ENCODE data around the gene JMJD6.
A peak's percentile ranks its signal among the peaks of the same experiment; 100 is the strongest.
"Not testable (repeated sequence)": the region's sequence is repeated elsewhere in the genome, so short reads cannot be mapped to it uniquely, and the experiment has no call there.

JMJD6 gene

DNA sequence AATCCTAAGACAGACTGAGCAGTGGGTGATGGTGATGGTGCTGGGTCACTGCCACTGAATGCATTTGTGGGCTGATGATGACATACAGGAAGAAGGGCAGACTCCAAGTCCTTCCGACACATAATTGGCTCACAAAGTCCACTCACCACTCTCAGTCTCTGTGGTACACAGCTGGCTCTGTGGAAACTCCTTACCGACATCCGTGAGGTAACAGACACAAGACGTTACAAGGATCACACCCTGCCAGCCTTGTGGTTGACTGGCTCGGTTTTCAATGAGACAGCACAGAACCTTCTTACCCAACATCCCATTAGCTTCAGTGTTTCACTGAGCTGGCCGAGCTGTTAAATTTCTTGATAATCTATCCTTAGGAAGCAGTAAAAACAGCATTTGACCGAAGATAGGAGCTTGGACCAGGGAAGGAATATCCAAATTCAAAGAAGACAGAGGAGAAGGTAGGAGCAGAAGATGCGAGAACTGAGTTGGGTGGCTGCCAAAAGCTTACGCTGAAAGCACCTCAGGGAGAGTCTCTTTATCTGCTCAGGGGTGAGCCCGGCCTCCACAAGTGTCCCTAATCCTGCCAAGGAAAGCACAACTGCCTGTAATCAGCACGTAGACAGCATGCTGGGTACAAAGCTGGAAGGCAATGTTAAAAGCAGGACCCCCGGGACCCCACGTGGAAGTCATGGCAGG, 10.1 kb downstream of the JMJD6 start:
- DNase-seq (ENCODE audit: low read depth): peak; percentile 38

DNA sequence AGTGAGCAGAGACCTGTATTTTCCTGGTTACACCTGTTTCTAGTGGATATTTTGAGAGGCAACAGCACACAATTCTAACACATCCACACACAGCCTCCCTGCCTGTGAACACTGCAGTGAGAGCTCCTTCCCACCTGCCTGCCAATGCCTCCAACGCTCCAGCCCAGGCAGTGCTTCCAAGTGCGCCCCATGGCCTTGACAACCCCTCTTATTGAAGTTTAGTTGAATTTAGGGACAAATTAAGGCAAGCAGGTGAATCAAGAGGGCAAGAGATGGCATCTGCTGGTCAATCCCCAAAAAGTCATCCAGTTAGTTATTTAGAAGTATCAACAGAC, 10.9 kb downstream of the JMJD6 start:
- DNase-seq (ENCODE audit: low read depth): no peak

DNA sequence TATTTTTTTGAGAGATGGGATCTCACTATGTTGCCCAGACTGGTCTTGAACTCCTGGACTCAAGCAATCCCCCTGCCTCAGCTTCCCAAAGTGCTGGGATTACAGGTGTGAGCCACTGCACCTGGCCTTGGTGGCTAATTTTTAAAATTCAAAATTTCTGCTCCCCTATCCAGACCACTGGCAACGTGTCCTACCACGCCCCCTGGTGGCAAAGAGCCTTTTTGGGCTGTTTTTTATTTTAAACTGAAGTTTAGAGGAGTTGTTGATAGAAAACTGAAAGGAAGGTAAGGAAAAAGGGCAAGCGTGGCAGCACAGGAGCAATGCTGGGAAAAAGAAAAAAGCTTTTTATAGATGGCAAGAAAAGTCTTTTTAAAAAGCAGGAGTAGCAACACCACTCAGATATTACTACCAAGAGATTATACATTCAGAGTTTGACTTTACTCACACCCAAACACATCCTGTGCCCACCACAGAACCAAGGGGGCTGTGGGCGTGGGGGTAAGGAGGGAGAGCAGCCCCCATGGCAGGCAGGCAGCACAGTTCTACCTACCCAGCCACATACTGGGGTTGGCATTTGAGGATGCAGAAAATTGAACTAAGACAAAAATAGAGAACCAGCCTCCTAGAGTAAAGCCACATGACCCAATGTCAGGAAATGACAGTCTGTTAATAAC, 11.4 kb downstream of the JMJD6 start:
- DNase-seq (ENCODE audit: low read depth): peak; percentile 60

DNA sequence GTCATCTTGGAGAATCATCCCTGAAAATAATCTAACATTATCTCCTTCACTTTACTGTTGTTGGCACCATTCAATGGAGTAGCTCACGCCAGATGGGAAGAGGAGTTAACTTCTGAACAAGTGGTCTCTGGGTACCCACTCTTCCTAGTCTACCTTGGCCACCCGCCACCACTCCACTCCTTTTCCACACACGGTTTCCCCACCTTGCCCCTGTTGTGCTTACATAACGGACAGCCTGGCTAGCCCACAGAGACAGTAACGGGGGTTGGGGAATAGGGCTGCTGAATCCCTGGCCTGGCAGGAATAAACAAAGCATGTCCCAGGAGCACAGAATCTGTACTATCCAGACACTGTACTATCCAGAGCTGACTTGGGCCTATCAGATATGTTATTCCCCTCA, 12.1 kb downstream of the JMJD6 start:
- no peak for DNase-seq (ENCODE audit: low read depth)

DNA sequence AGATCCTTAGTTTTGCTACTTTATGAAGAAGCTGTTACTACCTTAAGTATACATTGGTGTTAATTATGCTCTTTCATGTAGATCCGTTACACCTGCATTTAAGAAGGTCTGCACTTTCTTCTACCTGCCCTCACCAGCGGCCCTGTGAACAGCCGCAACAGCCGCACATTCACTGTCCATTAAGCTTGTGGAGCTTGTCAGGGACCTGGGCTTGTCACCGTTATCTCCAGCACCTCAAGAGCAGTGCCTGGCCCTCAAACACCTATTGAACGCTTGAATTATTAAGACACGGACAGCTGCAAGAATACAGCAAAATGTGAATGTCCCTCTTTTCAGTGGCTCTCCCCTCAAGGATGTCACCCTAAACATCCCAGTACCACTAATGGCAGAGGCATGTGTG, 12.6 kb downstream of the JMJD6 start:
- no peak for DNase-seq (ENCODE audit: low read depth)

DNA sequence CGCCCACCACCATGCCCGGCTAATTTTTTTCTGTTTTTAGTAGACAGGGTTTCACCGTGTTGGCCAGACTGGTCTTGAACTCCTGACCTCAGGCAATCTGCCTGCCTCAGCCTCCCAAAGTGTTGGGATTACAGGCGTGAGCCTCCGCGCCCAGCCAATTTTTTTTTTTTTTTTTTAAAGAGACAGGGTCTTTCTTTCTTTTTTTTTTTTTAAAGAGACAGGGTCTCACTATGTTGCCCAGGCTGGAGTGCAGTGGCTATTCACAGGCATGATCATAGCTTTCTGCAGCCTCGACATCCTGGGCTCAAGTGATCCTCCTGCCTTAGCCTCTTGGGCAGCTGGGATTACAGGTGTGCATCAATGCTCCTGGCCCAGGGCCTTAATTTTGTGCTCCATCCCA, 14.1 kb downstream of the JMJD6 start:
- DNase-seq (ENCODE audit: low read depth): not testable (repeated sequence)

DNA sequence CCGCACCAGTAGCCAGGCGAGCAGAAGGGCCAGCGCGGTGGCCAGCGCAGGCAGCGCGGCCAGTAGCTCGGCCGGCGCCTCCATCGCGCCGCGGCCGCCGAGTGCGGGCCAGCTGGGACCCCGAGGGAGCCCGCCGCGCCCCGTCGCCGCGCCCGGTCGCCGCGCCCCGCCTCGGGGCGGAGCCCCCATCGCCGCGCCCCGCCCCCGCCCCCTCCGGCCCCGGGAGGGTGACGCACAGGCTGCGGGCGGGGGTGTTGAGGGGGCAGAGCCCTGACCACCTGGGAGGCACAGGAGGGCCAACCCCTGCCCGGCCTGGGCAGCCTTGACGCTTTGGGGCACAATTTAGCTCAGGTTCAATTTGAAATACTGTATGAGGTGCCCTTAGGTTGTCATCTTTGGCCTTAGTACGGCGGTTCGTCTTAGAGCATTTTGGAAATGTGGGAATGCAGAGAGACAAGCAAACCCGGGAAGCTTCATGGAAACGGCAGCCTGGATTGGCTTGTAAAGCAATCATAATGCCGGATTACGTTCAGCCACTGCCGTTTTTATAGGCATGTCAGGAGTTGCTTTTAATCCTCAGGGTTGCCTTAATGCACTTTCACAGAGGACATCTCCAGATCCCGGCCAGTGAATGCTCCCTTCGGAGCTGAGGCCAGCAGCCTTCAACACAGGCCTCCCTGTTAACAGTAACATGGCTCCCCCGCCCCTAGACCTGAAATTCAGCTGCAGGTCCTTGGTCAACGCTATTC, 15.4 kb downstream of the JMJD6 start, which contains the start of gene MXRA7:
TSS of gene MXRA7 (minus strand) at position 103 of the 749 bp plus-strand sequence. CDS start at position 84, 19 bp downstream.
- peak; percentile 54 for DNase-seq (ENCODE audit: low read depth)

DNA sequence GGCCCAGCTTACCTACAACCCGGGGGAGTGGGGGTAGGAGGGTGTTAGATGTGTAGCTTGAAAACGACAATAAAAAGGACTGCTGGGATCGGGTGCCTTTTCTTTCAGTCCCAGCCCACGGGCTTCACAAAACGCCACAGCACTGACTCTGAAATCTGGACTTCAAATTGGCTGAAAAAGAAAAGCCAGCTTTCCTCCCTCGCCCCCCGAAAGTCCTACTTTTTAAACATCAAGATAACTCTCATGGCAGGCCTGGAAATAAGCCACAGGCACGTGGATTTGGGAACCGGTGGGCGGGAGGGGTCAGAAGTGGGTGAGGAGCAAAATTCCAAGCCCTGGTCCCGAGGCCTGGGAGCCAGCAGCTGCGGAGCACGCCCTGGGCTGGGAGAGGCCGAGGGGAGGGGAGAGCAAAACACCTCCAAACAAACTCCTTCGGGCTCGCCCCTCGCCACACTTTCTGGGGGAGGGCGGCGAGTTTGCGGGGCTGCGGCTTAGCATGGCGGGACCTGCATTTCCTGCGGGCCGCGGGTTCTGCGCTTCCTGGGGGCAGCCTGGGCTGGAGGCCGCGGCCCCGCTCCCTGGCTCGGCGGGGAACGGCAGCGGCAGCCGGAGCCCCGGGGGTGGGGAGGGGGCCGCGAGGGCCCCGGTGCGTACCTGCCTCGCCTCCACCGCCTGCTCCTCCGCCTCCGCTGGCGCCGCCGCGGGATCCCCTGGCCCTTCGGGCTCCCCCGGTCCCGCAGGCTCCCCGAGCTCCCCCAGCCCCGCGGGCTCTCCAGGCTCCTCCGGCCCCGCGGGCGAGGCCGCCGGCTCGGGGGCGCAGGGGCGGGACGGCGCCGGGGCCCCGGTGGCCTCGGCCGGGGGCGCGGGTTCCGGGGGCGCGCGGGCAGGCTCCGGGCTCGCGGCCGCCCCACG, 16.2 kb downstream of the JMJD6 start:
- DNase-seq (ENCODE audit: low read depth): not testable (repeated sequence)

DNA sequence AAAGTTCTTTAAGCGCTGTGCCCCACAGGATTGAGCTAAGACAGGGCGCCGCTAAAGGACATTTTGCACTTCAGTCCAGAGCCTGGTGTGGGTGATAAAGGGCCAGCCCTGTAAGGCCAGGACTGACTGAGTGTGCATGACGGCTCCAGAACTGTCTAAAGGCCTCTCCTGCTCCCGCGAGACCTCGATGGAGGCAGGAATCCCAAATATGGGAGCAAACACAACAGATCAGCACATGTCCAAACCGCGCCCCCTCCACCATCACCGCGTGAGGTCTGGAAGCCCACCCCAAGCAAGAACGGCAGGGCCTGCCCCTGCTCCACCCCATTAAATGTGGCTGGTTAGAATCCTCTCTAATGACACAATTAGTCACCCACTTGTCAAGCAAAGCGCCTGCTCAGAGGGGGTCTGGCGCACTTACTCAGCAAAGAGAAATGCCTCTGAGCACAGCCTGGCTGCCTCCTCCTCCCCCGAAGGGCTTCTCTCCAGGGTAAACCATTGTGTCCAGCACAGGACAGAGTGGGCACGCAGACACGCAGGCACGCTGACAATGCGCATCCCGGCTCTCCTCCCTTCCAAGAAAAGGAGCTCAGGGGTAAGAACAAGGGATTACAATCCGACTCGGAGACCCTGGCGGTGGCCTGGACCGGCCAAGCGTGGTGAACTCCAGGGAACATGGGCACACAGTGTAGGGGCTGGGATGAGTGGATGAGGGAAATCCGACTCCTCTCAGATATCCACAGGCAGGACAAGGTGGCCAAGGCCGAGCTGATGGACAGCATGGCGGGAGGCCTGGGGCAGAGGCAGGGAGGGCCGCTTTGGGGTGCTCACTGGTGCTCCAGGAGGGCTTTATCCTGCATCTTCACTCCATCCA, 17.1 kb downstream of the JMJD6 start:
- no peak for DNase-seq (ENCODE audit: low read depth)

DNA sequence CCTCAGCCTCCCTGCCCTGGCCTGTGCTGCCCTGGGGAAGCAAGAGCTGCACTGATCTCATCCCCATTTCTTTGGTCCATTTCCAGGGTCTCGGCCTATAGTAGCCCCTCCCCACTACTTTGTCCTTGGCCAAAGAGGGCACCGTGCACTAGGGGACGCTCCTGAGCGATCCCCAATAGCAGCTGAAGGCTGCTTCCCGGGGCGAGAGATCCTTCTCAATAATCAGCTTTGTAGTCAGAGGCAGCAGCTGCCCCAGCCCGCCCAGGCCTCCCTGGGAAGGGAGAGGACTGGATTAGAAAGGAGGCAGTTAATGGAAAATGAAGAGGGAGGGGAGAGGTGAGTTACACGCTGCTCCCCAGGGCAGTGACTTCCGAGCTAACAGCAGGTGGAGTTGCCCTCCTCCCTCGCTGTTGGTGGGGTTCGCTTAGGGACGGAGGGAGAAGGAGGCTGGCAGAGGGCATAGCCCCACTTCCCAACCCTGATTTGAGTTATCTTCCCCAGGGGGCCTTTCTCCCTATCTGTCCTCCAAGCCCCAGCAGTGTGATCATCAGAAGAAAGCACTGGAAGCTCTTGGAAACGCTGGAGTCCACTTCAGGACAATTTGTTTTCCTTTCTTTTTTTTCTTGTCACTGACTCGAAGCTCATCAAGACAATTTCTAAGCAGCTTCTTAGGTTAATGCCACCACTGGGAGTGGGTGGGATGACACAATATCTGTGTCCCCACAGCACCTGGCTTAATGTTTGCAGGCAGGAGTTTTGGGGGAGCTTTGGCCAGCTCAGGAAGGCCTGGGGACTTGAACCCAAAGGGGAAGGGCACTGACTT, 18.2 kb downstream of the JMJD6 start:
- no peak for DNase-seq (ENCODE audit: low read depth)

DNA sequence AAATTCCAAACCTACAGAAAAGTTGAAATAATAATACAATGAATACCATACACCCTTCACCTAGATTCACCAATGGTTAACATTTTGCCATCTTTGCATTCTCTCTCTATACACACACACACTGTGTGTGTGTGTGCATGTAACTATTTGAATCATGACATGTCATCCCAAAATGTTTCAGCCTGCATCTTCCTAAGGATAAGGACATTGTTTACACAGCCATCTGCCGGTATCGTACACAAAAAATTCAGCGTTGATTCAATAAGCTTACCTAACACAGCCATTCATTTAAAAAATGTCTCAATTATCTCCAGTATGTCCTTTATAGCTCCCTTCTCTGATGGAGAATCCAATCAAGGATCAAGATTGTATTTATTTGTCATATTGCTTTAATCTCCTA, 19.6 kb downstream of the JMJD6 start:
- no peak for DNase-seq (ENCODE audit: low read depth)

DNA sequence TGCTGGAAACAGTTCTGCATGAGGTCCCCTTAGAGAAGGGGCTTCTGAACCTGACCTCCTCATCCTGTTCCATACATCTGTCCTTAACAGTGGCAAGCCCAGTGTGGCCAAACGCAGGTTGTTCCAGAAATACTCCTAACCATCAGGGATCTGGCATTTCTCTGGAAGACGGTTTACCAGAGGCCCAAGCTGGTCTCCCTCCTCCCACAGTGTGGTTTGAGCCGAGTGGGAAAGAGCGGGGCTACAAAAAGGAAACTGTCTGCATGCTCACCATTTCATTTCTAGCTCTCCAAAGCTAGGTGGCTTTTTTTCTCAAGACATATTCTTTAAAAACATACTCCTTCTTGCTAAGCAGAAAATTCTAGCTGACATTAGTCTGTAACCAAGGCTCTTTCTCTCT, 21.6 kb downstream of the JMJD6 start:
- DNase-seq (ENCODE audit: low read depth): no peak

DNA sequence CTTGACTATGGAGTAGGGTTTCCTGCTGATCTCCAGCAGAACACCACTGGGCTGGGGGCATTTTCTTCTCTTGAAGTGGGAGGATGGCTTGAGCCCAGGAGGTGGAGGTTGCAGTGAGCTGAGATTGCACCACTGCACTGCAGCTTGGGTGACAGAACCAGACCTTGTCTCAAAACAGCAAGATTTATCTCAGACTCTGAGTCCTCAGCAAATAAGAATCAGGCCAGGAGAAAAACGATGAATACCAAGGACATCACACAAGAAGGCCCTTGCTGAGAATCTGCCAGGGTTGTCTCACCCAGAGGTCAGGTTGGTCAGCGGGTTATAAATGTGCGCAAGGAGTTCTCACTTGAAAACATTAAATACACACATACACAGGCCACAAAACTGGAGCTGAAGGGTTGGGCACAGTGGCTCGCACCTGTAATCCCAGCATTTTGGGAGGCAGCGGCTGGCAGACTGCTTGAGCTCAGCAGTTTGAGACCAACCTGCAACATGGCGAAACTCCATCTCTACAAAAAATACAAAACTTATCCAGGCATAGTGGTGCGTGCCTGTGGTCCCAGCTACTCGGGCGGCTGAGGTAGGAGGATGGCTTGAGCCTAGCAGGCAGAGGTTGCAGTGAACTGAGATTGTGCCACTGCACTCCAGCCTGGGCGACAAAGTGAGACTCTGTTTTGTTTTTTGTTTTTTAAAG, 23.3 kb downstream of the JMJD6 start:
- no peak for DNase-seq (ENCODE audit: low read depth)

DNA sequence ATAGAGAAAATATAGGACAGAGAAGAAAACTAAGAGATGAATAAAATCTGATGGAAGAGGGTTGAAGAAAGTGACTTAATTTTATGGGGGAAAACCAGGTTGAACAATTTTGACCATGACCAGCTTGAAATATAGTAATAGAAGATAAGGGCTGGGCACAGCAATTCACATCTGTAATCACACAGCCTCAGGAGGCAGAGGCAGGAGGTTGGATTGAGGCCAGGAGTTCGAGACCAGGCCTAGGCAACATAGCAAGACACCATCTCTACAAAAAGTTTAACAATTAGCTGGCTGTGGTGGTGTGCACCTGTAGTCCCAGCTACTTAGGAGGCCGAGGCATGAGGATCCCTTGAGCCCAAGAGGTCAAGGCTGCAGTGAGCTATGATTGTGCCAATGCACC, 24.3 kb downstream of the JMJD6 start:
- no peak for DNase-seq (ENCODE audit: low read depth)

DNA sequence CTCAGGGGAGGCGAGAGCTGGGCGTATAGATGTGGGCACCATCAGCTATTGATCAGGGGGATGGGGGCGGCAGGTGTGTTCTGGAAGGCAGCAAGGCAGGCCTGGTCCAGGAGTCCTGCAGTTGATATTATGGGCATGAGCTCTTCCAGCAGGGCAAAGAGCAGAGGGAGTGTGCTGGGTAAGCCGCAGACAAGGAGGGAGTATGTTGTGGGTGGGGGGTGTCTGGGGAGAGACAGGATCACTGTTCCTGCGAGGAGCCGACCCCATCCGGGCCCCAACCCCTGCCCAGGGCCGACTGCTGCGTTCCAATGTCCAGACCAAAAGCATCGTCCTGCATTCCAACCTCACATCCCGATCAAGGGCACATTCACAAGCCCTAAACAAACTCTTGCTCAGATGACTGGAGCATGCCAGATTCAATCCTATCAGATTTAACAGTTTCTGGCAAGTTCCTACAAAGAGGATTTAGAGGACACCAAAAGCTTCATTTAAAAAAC, 24.9 kb downstream of the JMJD6 start:
- no peak for DNase-seq (ENCODE audit: low read depth)

DNA sequence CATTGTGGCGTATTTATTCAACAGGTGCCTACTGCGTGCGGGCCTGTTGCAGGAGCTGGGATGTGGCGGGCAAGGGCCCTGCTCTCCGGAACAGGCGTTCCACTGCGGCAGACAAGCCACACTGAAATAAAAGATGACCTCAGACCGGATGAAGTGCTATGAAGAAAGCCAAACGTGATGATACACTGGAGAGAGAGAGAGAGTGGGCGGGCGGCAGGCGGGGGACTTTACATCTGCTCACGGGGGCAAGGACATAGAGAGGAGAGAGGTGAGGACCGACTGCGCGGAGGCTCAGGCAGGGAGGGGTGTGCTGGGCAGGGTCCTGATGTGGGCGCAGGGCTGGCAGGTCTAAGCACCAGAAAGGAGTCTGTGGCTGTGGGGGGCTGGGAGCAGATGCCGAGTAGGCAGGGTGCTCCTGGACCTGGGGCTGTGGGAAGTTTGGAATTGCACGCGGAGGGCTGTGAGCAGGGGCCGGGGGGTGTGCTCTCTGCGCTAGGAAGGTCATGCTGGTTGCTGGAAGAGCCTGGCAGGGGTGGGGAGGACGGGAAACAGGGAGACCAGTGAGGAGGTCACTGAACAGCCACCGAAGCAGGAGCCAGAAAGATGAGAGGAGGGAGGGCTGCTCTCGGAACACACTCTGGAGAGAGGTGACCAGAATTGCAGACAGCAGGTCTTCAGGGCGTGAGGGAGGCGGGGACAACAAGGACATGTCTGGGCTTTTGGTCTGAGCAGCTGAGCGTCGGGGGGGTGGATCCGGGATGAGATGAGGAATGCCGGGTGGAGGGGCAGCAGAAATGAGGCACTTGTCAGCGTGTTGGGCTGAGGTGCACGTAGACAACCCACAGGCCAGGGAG, 25.6 kb downstream of the JMJD6 start:
- no peak for DNase-seq (ENCODE audit: low read depth)

DNA sequence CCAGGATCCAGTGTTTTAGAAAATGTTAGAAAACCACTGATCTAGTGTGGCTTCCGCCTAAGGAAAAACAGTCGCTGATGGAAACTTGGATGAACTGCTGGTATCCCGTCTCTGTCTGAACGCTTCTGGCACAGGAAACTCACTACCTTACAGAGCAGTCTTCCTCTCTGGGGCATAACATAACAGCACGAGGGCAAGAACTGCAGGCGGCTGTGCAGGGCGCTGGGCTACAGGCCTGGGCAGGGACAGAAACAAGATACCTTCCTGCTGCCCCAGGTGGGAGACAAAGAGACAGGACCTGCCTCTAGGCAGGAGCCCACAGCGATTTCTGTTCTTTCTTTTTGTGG, 26.2 kb downstream of the JMJD6 start:
- DNase-seq (ENCODE audit: low read depth): no peak

DNA sequence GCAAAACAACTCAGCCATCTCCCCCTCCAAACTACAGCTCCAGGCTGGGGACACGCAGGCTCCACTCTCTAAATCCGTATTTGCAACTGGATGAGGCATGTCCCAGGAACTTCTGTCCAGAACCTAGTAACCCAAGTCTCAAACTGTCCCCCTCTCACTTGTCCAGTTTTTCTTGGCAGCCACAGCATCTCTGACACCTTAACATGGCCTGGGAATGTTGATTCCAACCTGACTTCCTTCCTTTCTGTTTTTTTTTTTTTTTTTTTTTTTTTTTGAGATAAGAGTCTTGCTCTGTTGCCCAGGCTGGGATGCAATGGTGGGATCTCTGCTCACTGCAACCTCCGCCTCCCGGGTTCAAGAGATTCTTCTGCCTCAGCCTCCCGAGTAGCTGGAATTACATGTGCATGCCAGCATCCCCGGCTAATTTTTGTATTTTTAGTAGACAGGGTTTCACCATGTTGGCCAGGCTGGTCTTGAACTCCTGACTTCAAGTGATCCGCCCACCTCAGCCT, 27.9 kb downstream of the JMJD6 start:
- not testable (repeated sequence) for DNase-seq (ENCODE audit: low read depth)
